K562 (cell line): Measurements from ENCODE around the gene SH2D5. TPM values are rescaled to one million over a fixed set of nuclear protein-coding genes. Genes with fewer than 3 reads are reported as not detected.
"Not testable (repeated sequence)": the region's sequence is repeated elsewhere in the genome, so short reads cannot be mapped to it uniquely, and the experiment has no call there.

Experiments
- ATAC-seq: fragments of 200-7000 bp; cut with Tn5 transposase; 3 replicates; pipeline ENCODE4 v1.9.1; 2020; ENCODE audit warnings: moderate library complexity
- BruUV-seq: library from RNA; stranded (reverse); fragments of 400-500 nt; replicated peaks from 2 replicates; lab custom pipeline; 2021; lab: Mats Ljungman, UMichigan
- CTCF ChIA-PET: fragments of 300-600 bp; formaldehyde crosslinking; extraction: SDS; loops from one replicate; lab custom pipeline; 2021; ENCODE audit warnings: low intra/inter-chr PET ratio; lab: Yijun Ruan, JAX
- POLR2A ChIA-PET: fragments of 300-600, 350-650 bp; sonication (Branson Sonifier 250); formaldehyde crosslinking; extraction: SDS; loops from one replicate; lab custom pipeline; 2021; ENCODE audit warnings: antibody characterized with exemption, inconsistent platforms; lab: Yijun Ruan, JAX
- DNase-seq, 4 experiments: peaks; one replicate each; pipeline versions ENCODE4 v3.0.0 to v3.0.0-alpha.2; 2011 to 2018; ENCODE audit warnings: low spot score in 3 of 4, mixed read lengths in 3 of 4; ENCODE audit errors: extremely low read depth in 1 of 4
- FAIRE-seq: peaks from 2 replicates; lab custom pipeline; 2011; peaks lifted over from hg19 to GRCh38; lab: Jason Lieb, UNC
- H2AFZ ChIP-seq: 2 replicates; pipeline ENCODE4 v1.6.0; 2011; ENCODE audit warnings: low read depth, low read length, control low read depth, inconsistent platforms
- H3K27ac ChIP-seq: fragments of 200-600 bp; 3 replicates; pipeline ENCODE4 v1.8.0; 2011; ENCODE audit warnings: low read depth, mild to moderate bottlenecking, control low read depth, inconsistent platforms, low read length, moderate library complexity, mixed read lengths; ENCODE audit errors: extremely low read depth
- H3K27me3 ChIP-seq, 2 experiments: fragments of 300-600 bp in 1 of 2; 2 replicates in 1 of 2; 3 replicates in 1 of 2; pipeline versions ENCODE4 v1.6.0 to v1.8.0; 2011; ENCODE audit warnings: inconsistent platforms in 2 of 2, low read length in 2 of 2, mild to moderate bottlenecking in 1 of 2, mixed read lengths in 1 of 2, moderate library complexity in 1 of 2; ENCODE audit not compliant: control insufficient read depth in 2 of 2, insufficient read depth in 2 of 2
- H3K36me3 ChIP-seq: fragments of 300-600 bp; 3 replicates; pipeline ENCODE4 v1.8.0; 2011; ENCODE audit warnings: mild to moderate bottlenecking, low read length, inconsistent platforms; ENCODE audit not compliant: control insufficient read depth, insufficient read depth
- H3K4me1 ChIP-seq, 2 experiments: fragments of 200-600 bp in 1 of 2; replicated peaks in 1 of 2; 2 replicates in 1 of 2; 3 replicates in 1 of 2; pipeline versions ENCODE4 v1.5.1 to v1.8.0; 2011; ENCODE audit warnings: inconsistent platforms in 2 of 2, low read length in 2 of 2, mild to moderate bottlenecking in 1 of 2, mixed read lengths in 1 of 2, moderate library complexity in 1 of 2; ENCODE audit not compliant: control insufficient read depth in 2 of 2, insufficient read depth in 2 of 2
- H3K4me2 ChIP-seq: 2 replicates; pipeline ENCODE4 v1.6.1; 2011; ENCODE audit warnings: low read length, control low read depth, inconsistent platforms, mixed read lengths; ENCODE audit not compliant: insufficient read depth
- H3K4me3 ChIP-seq: fragments of 200-600 bp; sonication (generic), shearing (Covaris generic); 2 replicates; pipeline ENCODE4 v1.5.1; 2016; ENCODE audit warnings: control low read depth, inconsistent platforms
- H3K79me2 ChIP-seq: fragments of 200-600 bp; 3 replicates; pipeline ENCODE4 v1.8.0; 2011; ENCODE audit warnings: low read length, inconsistent platforms; ENCODE audit not compliant: control insufficient read depth, insufficient read depth
- H3K9ac ChIP-seq, 2 experiments: 2 replicates each; pipeline versions ENCODE4 v1.6.0 to v1.6.1; 2011; ENCODE audit warnings: low read depth in 2 of 2, low read length in 2 of 2, control low read depth in 1 of 2, inconsistent platforms in 1 of 2, mild to moderate bottlenecking in 1 of 2, mixed read lengths in 1 of 2; ENCODE audit not compliant: insufficient read depth in 1 of 2
- H3K9me1 ChIP-seq: one replicate; pipeline ENCODE4 v1.6.0; 2011; ENCODE audit warnings: inconsistent platforms, mild to moderate bottlenecking, low read length, moderate library complexity; ENCODE audit not compliant: control insufficient read depth, insufficient read depth
- H3K9me3 ChIP-seq: replicated peaks from 2 replicates; pipeline ENCODE4 v1.5.1; 2011; ENCODE audit warnings: low read depth, low read length, inconsistent platforms; ENCODE audit not compliant: control insufficient read depth, insufficient read depth
- H4K20me1 ChIP-seq: replicated peaks from 2 replicates; pipeline ENCODE4 v1.6.1; 2011; ENCODE audit warnings: low read length, inconsistent platforms, mixed read lengths; ENCODE audit not compliant: control insufficient read depth, insufficient read depth
- BCOR ChIP-seq: fragments of 450-650 bp; IDR thresholded peaks from 2 replicates; pipeline ENCODE4 v1.6.1; 2016
- CBX3 ChIP-seq, 2 experiments: IDR thresholded peaks; 1 replicate in 1 of 2; 2 replicates in 1 of 2; pipeline ENCODE4 v1.6.1; 2012; ENCODE audit warnings: inconsistent platforms in 2 of 2, low read length in 2 of 2, borderline replicate concordance in 1 of 2, control low read depth in 1 of 2
- KDM1A ChIP-seq, 2 experiments: fragments of 450-650 bp; IDR thresholded peaks; 2 replicates each; pipeline ENCODE4 v1.6.1; 2016; ENCODE audit warnings: mild to moderate bottlenecking in 2 of 2
- MCM5 ChIP-seq: fragments of 450-650 bp; IDR thresholded peaks from 2 replicates; pipeline ENCODE4 v1.6.1; 2016; ENCODE audit warnings: low read depth
- SIN3A ChIP-seq, 2 experiments: fragments of 150-350 bp in 1 of 2; IDR thresholded peaks; 2 replicates each; pipeline ENCODE4 v1.6.1; 2011 to 2016; ENCODE audit warnings: borderline replicate concordance in 2 of 2, low read depth in 2 of 2, low read length in 2 of 2, mild to moderate bottlenecking in 2 of 2, moderate library complexity in 2 of 2; ENCODE audit not compliant: control insufficient read depth in 1 of 2
- SMARCA5 ChIP-seq: fragments of 450-650 bp; IDR thresholded peaks from 2 replicates; pipeline ENCODE4 v1.6.1; 2016
- ZNF121 ChIP-seq: sonication (generic); formaldehyde crosslinking; conservative IDR thresholded peaks from 2 replicates; pipeline ENCODE4 v1.8.0; 2022; ENCODE audit warnings: missing genetic modification reagents
- ZSCAN29 ChIP-seq: fragments of 450-650 bp; IDR thresholded peaks from 2 replicates; pipeline ENCODE4 v1.6.1; 2017
- WGBS: fragments of 100-300 bp; shearing (Covaris generic); methylation state at CpG from one replicate; pipeline ENCODE4 v1.1.6; 2016; ENCODE audit warnings: low coverage, mixed read lengths; ENCODE audit not compliant: insufficient coverage; ENCODE audit errors: missing lambda C conversion rate; 5-methylcytosine and 5-hydroxymethylcytosine counted together
- in situ Hi-C: fragments of 300-500 bp; cut with MboI; formaldehyde crosslinking; loops from 4 replicates; pipeline ENCODE4 v1.15.0; 2018; ENCODE audit warnings: inconsistent platforms, mixed read lengths
- intact Hi-C: fragments of 100-400 bp; cut with micrococcal nuclease; formaldehyde crosslinking; loops from 2 replicates; pipeline ENCODE4 v1.14.2; 2022
- polyA plus RNA-seq, 8 experiments: library from polyadenylated mRNA; depleted of rRNA in 4 of 8; stranded (reverse) in 5 of 8; unstranded in 3 of 8; fragments of >200 nt; fragmentation: Nextera tagmentation in 2 of 8; fragmentation: Illumina TruSeq in 1 of 8; extraction: Ambion mirVana in 2 of 8; extraction: Trizol in 1 of 8; gene quantifications; 2 replicates each; pipeline versions ENCODE4 v1.2.1 to v1.2.3, GENCODE V29; 2011 to 2014; ENCODE audit warnings: inconsistent platforms in 1 of 8, missing spikeins in 1 of 8
- total RNA-seq, 7 experiments: library from RNA; depleted of rRNA in 6 of 7; stranded (reverse); fragments of >200 nt in 6 of 7; fragmentation: Illumina TruSeq in 2 of 7; extraction: Trizol in 2 of 7; gene quantifications; 2 replicates each; pipeline versions ENCODE4 v1.2.1 to v1.2.3, GENCODE V29; 2011 to 2021; ENCODE audit warnings: low replicate concordance in 1 of 7
- TF ChIP-seq, protein P1 (sequence below): fragments of 450-650 bp; IDR thresholded peaks from 2 replicates; pipeline ENCODE4 v1.6.1; 2016

SH2D5 gene
- total and polyA plus RNA-seq, 9 of the 15 experiments (the other 6 are each of a cell fraction or from before 2014, with no cell fraction given), result 0.06 to 0.11 TPM; not detected in 7

DNA sequence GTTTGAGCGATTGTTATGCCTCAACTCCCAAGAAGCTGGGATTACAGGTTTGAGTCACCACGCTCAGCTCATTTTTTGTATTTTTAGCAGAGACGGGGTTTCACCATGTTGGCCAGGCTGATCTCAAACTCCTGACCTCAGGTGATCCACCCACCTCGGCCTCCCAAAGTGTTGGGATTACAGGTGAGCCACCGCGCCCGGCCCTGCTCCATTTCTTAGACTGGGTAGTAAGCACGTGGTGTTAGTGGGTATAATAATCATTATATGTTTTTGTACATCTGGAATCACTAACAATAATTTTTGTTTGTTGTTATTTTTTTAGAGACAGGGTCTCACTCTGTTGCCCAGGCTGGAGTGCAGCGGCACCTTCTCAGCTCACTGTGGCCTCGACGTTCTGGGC, 58.9 kb downstream of the SH2D5 start:
- H3K9me1 ChIP-seq, H3K9ac ChIP-seq, H4K20me1 ChIP-seq, FAIRE-seq, H3K4me1 ChIP-seq, H2AFZ ChIP-seq, ATAC-seq, H3K79me2 ChIP-seq, H3K4me3 ChIP-seq, H3K4me2 ChIP-seq, H3K36me3 ChIP-seq, intact Hi-C loops, H3K27ac ChIP-seq, H3K9me3 ChIP-seq, DNase-seq, CTCF ChIA-PET, BruUV-seq, in situ Hi-C loops: not testable (repeated sequence)
- H3K27me3 ChIP-seq, result peaks cover 16 to 23% of the 10 kb centered on the region in 2 experiments
- POLR2A ChIA-PET, result interaction anchor here (0.5 to 0.7 kb wide), 3 partner anchors 12 to 532 kb away, joined by 3 to 5 read pairs (median 4); partner anchors contain the start of gene HP1BP3
- TF ChIP-seq ZNF121 (CRISPR knock-in tag), result peak; percentile 57; the same call in 1 of the 2 replicates
- 16% methylated on average over 11 of the region's 11 CpGs for WGBS

DNA sequence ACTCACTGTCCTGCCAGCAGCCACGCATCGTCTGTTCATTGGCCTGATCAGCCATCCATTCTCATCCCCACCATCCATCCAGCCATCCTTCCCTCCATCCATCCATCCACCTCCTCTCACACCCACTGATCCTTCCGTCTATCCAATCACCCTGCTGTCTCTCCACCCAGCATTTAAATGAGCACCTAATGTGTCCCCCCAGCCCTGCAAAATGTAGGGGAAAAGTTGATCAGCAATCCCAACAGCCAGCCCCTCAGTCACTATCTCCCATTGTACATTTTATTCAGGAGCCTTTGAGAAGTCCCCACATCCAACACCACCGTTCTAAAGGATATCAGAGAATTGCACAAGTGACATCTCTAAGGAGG, 60.3 kb downstream of the SH2D5 start:
- Histone ChIP-seq H3K27me3 (peaks cover 14 to 20% of the 10 kb centered on the region in 2 experiments), H3K4me3 (no peak overlapping the region), H3K9ac (no peak overlapping the region), H3K27ac (no peak overlapping the region), H4K20me1 (no peaks in the 10 kb centered on the region), H3K36me3 (no peaks in the 10 kb centered on the region), H3K4me1 (no peaks in the 10 kb centered on the region), H3K9me3 (no peaks in the 10 kb centered on the region), H3K4me2 (no peak overlapping the region), H3K9me1 (no peaks in the 10 kb centered on the region), H3K79me2 (no peaks in the 10 kb centered on the region), H2AFZ (no peak overlapping the region)
- DNase-seq (no peak), FAIRE-seq (no peak), ATAC-seq (no peak; the same call in 2 of the 3 replicates)
- in situ Hi-C loops, result no loop called here
- CTCF ChIA-PET, result no interaction called here
- no TSS peak for BruUV-seq
- WGBS, result 13% methylated on average over 4 of the region's 4 CpGs
- POLR2A ChIA-PET, result interaction anchor here (1.1 kb wide), 1 partner anchor 11 kb away, joined by 4 read pairs; the partner anchor contains the start of gene DDOST
- intact Hi-C loops, result no loop called here
- no peak for TF ChIP-seq ZSCAN29
- no peak for TF ChIP-seq SMARCA5
- TF ChIP-seq SIN3A (IDR thresholded peaks at IDR 0.05; ENCODE audit: borderline replicate concordance in 2 of 2, control insufficient read depth in 1 of 2, low read depth in 2 of 2, low read length in 2 of 2), result no peak
- no peak for TF ChIP-seq MCM5
- 0 out of 2 replicates have a peak, but pooled peaks have one; percentile 29 for TF ChIP-seq BCOR
- TF ChIP-seq, protein P1, sequence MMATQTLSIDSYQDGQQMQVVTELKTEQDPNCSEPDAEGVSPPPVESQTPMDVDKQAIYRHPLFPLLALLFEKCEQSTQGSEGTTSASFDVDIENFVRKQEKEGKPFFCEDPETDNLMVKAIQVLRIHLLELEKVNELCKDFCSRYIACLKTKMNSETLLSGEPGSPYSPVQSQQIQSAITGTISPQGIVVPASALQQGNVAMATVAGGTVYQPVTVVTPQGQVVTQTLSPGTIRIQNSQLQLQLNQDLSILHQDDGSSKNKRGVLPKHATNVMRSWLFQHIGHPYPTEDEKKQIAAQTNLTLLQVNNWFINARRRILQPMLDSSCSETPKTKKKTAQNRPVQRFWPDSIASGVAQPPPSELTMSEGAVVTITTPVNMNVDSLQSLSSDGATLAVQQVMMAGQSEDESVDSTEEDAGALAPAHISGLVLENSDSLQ, result peak; percentile 53; the same call in 1 of the 2 replicates
- no peak for TF ChIP-seq CBX3 (IDR thresholded peaks at IDR 0.05; ENCODE audit: borderline replicate concordance in 1 of 2, low read length in 2 of 2)
- 0 out of 4 replicates have a peak, but pooled peaks of 1 of the 2 experiments have one; percentile 10 for TF ChIP-seq KDM1A (IDR thresholded peaks at IDR 0.05)
